ENCODE results near the gene LRIG2.

DNA sequence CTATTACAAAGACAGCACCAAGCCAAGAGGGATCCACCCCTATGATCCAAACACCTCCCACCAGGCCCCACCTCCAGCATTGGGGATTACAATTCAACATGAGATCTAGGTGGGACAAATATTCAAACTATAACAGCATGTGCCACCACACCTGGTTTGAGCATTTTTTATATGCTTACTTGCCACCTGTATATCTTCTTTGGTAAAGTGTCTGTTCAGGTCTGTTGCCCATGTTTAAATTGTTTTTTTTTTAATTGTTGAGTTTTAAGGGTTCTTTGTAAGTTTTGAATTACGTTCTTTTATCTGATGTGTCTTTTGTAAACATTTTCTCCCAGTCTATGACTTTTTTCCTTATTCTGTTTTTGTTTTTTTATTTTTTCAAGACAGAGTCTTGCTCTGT is 83.4 kb downstream of the LRIG2 start:
- no peak for TF ChIP-seq CTCF (IDR thresholded peaks at IDR 0.05; ENCODE audit: low read length)
- no peak for TF ChIP-seq EZH2 (IDR thresholded peaks at IDR 0.05; ENCODE audit: borderline replicate concordance, low read length)

Data from OCI-LY1 (cell line).